Measurements from ENCODE around the gene WDR18.

Gene WDR18

DNA sequence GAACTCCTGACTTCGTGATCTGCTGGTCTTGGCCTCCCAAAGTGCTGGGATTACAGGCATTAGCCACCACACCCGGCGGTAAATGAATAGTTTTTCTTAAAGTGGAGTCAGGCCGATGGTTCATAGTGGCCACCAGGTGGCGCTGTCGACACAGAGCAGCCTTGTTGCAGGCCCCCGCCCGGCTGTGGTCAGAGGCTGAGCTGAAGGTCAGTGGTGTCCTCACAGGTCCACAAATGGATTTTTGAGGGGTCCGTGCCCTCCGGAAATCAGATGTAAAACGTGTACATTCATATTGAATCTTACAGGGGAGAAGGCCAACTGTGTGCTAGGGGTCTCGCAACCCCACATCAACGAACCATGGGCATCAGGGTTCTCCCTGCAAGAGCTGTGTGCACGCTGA lies 13.4 kb upstream of the WDR18 start:
- Histone ChIP-seq H3K4me2 (ENCODE audit: low read depth, low read length, poor library complexity, severe bottlenecking) (no peak overlapping the region), H3K9ac (ENCODE audit: low read depth, low read length, poor library complexity, severe bottlenecking) (no peak overlapping the region), H3K4me3 (ENCODE audit: low read length, poor library complexity, severe bottlenecking) (no peak overlapping the region), H3K9me2 (replicated peaks; ENCODE audit: low read depth, low read length) (no peaks in the 10 kb centered on the region), H3K79me2 (ENCODE audit: insufficient read depth, low read length) (no peaks in the 10 kb centered on the region), H2AFZ (ENCODE audit: low read length) (no peak overlapping the region), H3K9me3 (ENCODE audit: insufficient read depth, low read depth, low read length) (peaks cover 8% of the 10 kb centered on the region; the same call in 1 of the 2 replicates), H3K27me3 (ENCODE audit: insufficient read depth, low read length, poor library complexity, severe bottlenecking) (no peaks in the 10 kb centered on the region), H4K20me1 (ENCODE audit: insufficient read depth, low read length, poor library complexity, severe bottlenecking) (no peaks in the 10 kb centered on the region), H3F3A (ENCODE audit: low read depth) (no peaks in the 10 kb centered on the region), H3K36me3 (ENCODE audit: insufficient read depth, low read length) (peaks cover 35% of the 10 kb centered on the region), H3K4me1 (ENCODE audit: insufficient read depth, low read length, poor library complexity, severe bottlenecking) (no peaks in the 10 kb centered on the region)
- TF ChIP-seq CTCF (conservative IDR thresholded peaks at IDR 0.05; ENCODE audit: low read length) (peak; percentile 66), EZH2phosphoT487 (IDR thresholded peaks at IDR 0.05; ENCODE audit: borderline replicate concordance) (no peak)

DNA sequence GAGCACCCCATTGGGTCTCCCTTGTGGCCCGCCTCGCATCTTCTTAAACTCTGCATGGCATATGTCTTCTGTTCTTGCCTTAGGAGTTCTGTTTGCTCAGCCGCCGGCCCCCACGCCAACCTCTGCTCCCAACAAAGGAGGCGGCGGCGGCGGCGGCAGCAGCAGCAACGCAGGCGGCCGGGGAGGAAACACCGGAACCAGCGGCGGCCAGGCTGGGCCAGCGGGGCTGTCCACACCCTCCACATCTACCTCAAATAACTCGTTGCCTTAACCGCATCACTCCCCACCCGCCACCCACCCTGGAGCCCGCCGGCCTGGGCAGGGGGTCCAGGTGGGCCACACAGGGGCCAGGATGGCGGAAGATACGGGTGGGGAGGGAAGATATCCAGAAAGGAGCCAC lies 12.3 kb upstream of the WDR18 start:
- H3K4me2 ChIP-seq (ENCODE audit: low read depth, low read length, poor library complexity, severe bottlenecking), result no peak overlapping the region
- no peak overlapping the region for H3K9ac ChIP-seq (ENCODE audit: low read depth, low read length, poor library complexity, severe bottlenecking)
- H3K27me3 ChIP-seq (ENCODE audit: insufficient read depth, low read length, poor library complexity, severe bottlenecking), result no peaks in the 10 kb centered on the region
- H3K36me3 ChIP-seq (ENCODE audit: insufficient read depth, low read length), result peaks cover 31% of the 10 kb centered on the region
- H2AFZ ChIP-seq (ENCODE audit: low read length), result no peak overlapping the region
- H3F3A ChIP-seq (ENCODE audit: low read depth), result no peaks in the 10 kb centered on the region
- TF ChIP-seq EZH2phosphoT487 (IDR thresholded peaks at IDR 0.05; ENCODE audit: borderline replicate concordance) (no peak), CTCF (conservative IDR thresholded peaks at IDR 0.05; ENCODE audit: low read length) (no peak)
- H4K20me1 ChIP-seq (ENCODE audit: insufficient read depth, low read length, poor library complexity, severe bottlenecking), result no peaks in the 10 kb centered on the region
- H3K4me1 ChIP-seq (ENCODE audit: insufficient read depth, low read length, poor library complexity, severe bottlenecking), result no peaks in the 10 kb centered on the region
- H3K79me2 ChIP-seq (ENCODE audit: insufficient read depth, low read length), result no peaks in the 10 kb centered on the region
- H3K9me3 ChIP-seq (ENCODE audit: insufficient read depth, low read depth, low read length), result peaks cover 8% of the 10 kb centered on the region; the same call in 1 of the 2 replicates
- no peaks in the 10 kb centered on the region for H3K9me2 ChIP-seq (replicated peaks; ENCODE audit: low read depth, low read length)
- no peak overlapping the region for H3K4me3 ChIP-seq (ENCODE audit: low read length, poor library complexity, severe bottlenecking)

GRCh38 chr19:972281-972680 lies 11.9 kb upstream of the WDR18 start:
- H3K36me3 ChIP-seq (ENCODE audit: insufficient read depth, low read length), result peaks cover 28% of the 10 kb centered on the region
- H3K27me3 ChIP-seq (ENCODE audit: insufficient read depth, low read length, poor library complexity, severe bottlenecking), result no peaks in the 10 kb centered on the region
- TF ChIP-seq CTCF (conservative IDR thresholded peaks at IDR 0.05; ENCODE audit: low read length), result no peak
- TF ChIP-seq EZH2phosphoT487 (IDR thresholded peaks at IDR 0.05; ENCODE audit: borderline replicate concordance), result no peak

More at GRCh38 chr19:972281-972680, 11.9 kb upstream of the WDR18 start:
- peaks cover 8% of the 10 kb centered on the region; the same call in 1 of the 2 replicates for H3K9me3 ChIP-seq (ENCODE audit: insufficient read depth, low read depth, low read length)
- no peak overlapping the region for H2AFZ ChIP-seq (ENCODE audit: low read length)
- no peaks in the 10 kb centered on the region for H3K9me2 ChIP-seq (replicated peaks; ENCODE audit: low read depth, low read length)
- H3K9ac ChIP-seq (ENCODE audit: low read depth, low read length, poor library complexity, severe bottlenecking), result no peak overlapping the region
- H3K79me2 ChIP-seq (ENCODE audit: insufficient read depth, low read length), result no peaks in the 10 kb centered on the region
- H3K4me2 ChIP-seq (ENCODE audit: low read depth, low read length, poor library complexity, severe bottlenecking), result no peak overlapping the region
- no peaks in the 10 kb centered on the region for H4K20me1 ChIP-seq (ENCODE audit: insufficient read depth, low read length, poor library complexity, severe bottlenecking)
- no peaks in the 10 kb centered on the region for H3K4me1 ChIP-seq (ENCODE audit: insufficient read depth, low read length, poor library complexity, severe bottlenecking)
- H3K4me3 ChIP-seq (ENCODE audit: low read length, poor library complexity, severe bottlenecking), result no peak overlapping the region
- H3F3A ChIP-seq (ENCODE audit: low read depth), result no peaks in the 10 kb centered on the region

All from Loucy (cell line).